K562 (cell line): ENCODE data around the gene ERVFRD-1. TPM values are rescaled to one million over a fixed set of nuclear protein-coding genes. Genes with fewer than 3 reads are reported as not detected.

ENCODE experiments used
- ATAC-seq: fragments of 200-7000 bp; cut with Tn5 transposase; 3 replicates; pipeline ENCODE4 v1.9.1; 2020; ENCODE audit warnings: moderate library complexity
- BruUV-seq: library from RNA; stranded (reverse); fragments of 400-500 nt; replicated peaks from 2 replicates; lab custom pipeline; 2021; lab: Mats Ljungman, UMichigan
- CTCF ChIA-PET: fragments of 300-600 bp; formaldehyde crosslinking; extraction: SDS; loops from one replicate; lab custom pipeline; 2021; ENCODE audit warnings: low intra/inter-chr PET ratio; lab: Yijun Ruan, JAX
- POLR2A ChIA-PET: fragments of 300-600, 350-650 bp; sonication (Branson Sonifier 250); formaldehyde crosslinking; extraction: SDS; loops from one replicate; lab custom pipeline; 2021; ENCODE audit warnings: antibody characterized with exemption, inconsistent platforms; lab: Yijun Ruan, JAX
- DNase-seq, 4 experiments: peaks; one replicate each; pipeline versions ENCODE4 v3.0.0 to v3.0.0-alpha.2; 2011 to 2018; ENCODE audit warnings: low spot score in 3 of 4, mixed read lengths in 3 of 4; ENCODE audit errors: extremely low read depth in 1 of 4
- FAIRE-seq: peaks from 2 replicates; lab custom pipeline; 2011; peaks lifted over from hg19 to GRCh38; lab: Jason Lieb, UNC
- H2AFZ ChIP-seq: 2 replicates; pipeline ENCODE4 v1.6.0; 2011; ENCODE audit warnings: low read depth, low read length, control low read depth, inconsistent platforms
- H3K27ac ChIP-seq: fragments of 200-600 bp; 3 replicates; pipeline ENCODE4 v1.8.0; 2011; ENCODE audit warnings: low read depth, mild to moderate bottlenecking, control low read depth, inconsistent platforms, low read length, moderate library complexity, mixed read lengths; ENCODE audit errors: extremely low read depth
- H3K27me3 ChIP-seq, 2 experiments: fragments of 300-600 bp in 1 of 2; 2 replicates in 1 of 2; 3 replicates in 1 of 2; pipeline versions ENCODE4 v1.6.0 to v1.8.0; 2011; ENCODE audit warnings: inconsistent platforms in 2 of 2, low read length in 2 of 2, mild to moderate bottlenecking in 1 of 2, mixed read lengths in 1 of 2, moderate library complexity in 1 of 2; ENCODE audit not compliant: control insufficient read depth in 2 of 2, insufficient read depth in 2 of 2
- H3K36me3 ChIP-seq: fragments of 300-600 bp; 3 replicates; pipeline ENCODE4 v1.8.0; 2011; ENCODE audit warnings: mild to moderate bottlenecking, low read length, inconsistent platforms; ENCODE audit not compliant: control insufficient read depth, insufficient read depth
- H3K4me1 ChIP-seq, 2 experiments: fragments of 200-600 bp in 1 of 2; replicated peaks in 1 of 2; 2 replicates in 1 of 2; 3 replicates in 1 of 2; pipeline versions ENCODE4 v1.5.1 to v1.8.0; 2011; ENCODE audit warnings: inconsistent platforms in 2 of 2, low read length in 2 of 2, mild to moderate bottlenecking in 1 of 2, mixed read lengths in 1 of 2, moderate library complexity in 1 of 2; ENCODE audit not compliant: control insufficient read depth in 2 of 2, insufficient read depth in 2 of 2
- H3K4me2 ChIP-seq: 2 replicates; pipeline ENCODE4 v1.6.1; 2011; ENCODE audit warnings: low read length, control low read depth, inconsistent platforms, mixed read lengths; ENCODE audit not compliant: insufficient read depth
- H3K4me3 ChIP-seq: fragments of 200-600 bp; sonication (generic), shearing (Covaris generic); 2 replicates; pipeline ENCODE4 v1.5.1; 2016; ENCODE audit warnings: control low read depth, inconsistent platforms
- H3K79me2 ChIP-seq: fragments of 200-600 bp; 3 replicates; pipeline ENCODE4 v1.8.0; 2011; ENCODE audit warnings: low read length, inconsistent platforms; ENCODE audit not compliant: control insufficient read depth, insufficient read depth
- H3K9ac ChIP-seq, 2 experiments: 2 replicates each; pipeline versions ENCODE4 v1.6.0 to v1.6.1; 2011; ENCODE audit warnings: low read depth in 2 of 2, low read length in 2 of 2, control low read depth in 1 of 2, inconsistent platforms in 1 of 2, mild to moderate bottlenecking in 1 of 2, mixed read lengths in 1 of 2; ENCODE audit not compliant: insufficient read depth in 1 of 2
- H3K9me1 ChIP-seq: one replicate; pipeline ENCODE4 v1.6.0; 2011; ENCODE audit warnings: inconsistent platforms, mild to moderate bottlenecking, low read length, moderate library complexity; ENCODE audit not compliant: control insufficient read depth, insufficient read depth
- H3K9me3 ChIP-seq: replicated peaks from 2 replicates; pipeline ENCODE4 v1.5.1; 2011; ENCODE audit warnings: low read depth, low read length, inconsistent platforms; ENCODE audit not compliant: control insufficient read depth, insufficient read depth
- H4K20me1 ChIP-seq: replicated peaks from 2 replicates; pipeline ENCODE4 v1.6.1; 2011; ENCODE audit warnings: low read length, inconsistent platforms, mixed read lengths; ENCODE audit not compliant: control insufficient read depth, insufficient read depth
- ARID1B ChIP-seq: fragments of 450-650 bp; IDR thresholded peaks from 2 replicates; pipeline ENCODE4 v1.6.1; 2016; ENCODE audit warnings: antibody characterized with exemption, mild to moderate bottlenecking, inconsistent platforms
- ATF7 ChIP-seq: fragments of 450-650 bp; IDR thresholded peaks from 2 replicates; pipeline ENCODE4 v1.7.1; 2014; ENCODE audit warnings: mild to moderate bottlenecking, moderate library complexity
- CBX8 ChIP-seq: fragments of 200-600 bp; sonication (generic); IDR thresholded peaks from 2 replicates; pipeline ENCODE4 v1.6.1; 2012; ENCODE audit warnings: borderline replicate concordance, mixed run types, low read depth, mild to moderate bottlenecking, moderate library complexity, mixed read lengths, low read length, control low read depth, inconsistent platforms; ENCODE audit not compliant: poor library complexity, severe bottlenecking; ENCODE audit errors: extremely low read depth
- CXXC5 ChIP-seq: fragments of 250-450 bp; sonication (Bioruptor Pico); IDR thresholded peaks from 2 replicates; pipeline ENCODE4 v1.8.0; 2022; ENCODE audit warnings: inconsistent platforms, mild to moderate bottlenecking, moderate library complexity
- ELF1 ChIP-seq: fragments of 200-800 bp; sonication (Bioruptor generic); IDR thresholded peaks from 2 replicates; pipeline ENCODE4 v1.6.1; 2016; ENCODE audit warnings: missing genetic modification characterization, missing compliant biosample characterization
- ETV1 ChIP-seq: fragments of 450-650 bp; conservative IDR thresholded peaks from 2 replicates; pipeline ENCODE4 v1.6.1; 2016; ENCODE audit warnings: missing genetic modification characterization, control low read depth, low read depth, missing compliant biosample characterization
- FOXJ2 ChIP-seq: fragments of 200-800 bp; sonication (Bioruptor generic); IDR thresholded peaks from 2 replicates; pipeline ENCODE4 v1.6.1; 2016; ENCODE audit warnings: missing genetic modification characterization, missing compliant biosample characterization
- FOXP4 ChIP-seq: sonication (generic); formaldehyde crosslinking; IDR thresholded peaks from 2 replicates; pipeline ENCODE4 v1.8.0; 2022; ENCODE audit warnings: mild to moderate bottlenecking, missing genetic modification reagents, borderline replicate concordance
- HDAC1 ChIP-seq, 2 experiments: fragments of 450-650 bp; IDR thresholded peaks; 2 replicates each; pipeline ENCODE4 v1.6.1; 2016 to 2017; ENCODE audit warnings: inconsistent platforms in 1 of 2, mild to moderate bottlenecking in 1 of 2, moderate library complexity in 1 of 2
- HNRNPUL1 ChIP-seq: fragments of 200-400 bp; formaldehyde crosslinking; IDR thresholded peaks from 2 replicates; pipeline ENCODE4 v1.6.1; 2017; ENCODE audit warnings: low read length
- LEF1 ChIP-seq: fragments of 450-650 bp; IDR thresholded peaks from 2 replicates; pipeline ENCODE4 v1.6.1; 2016; ENCODE audit warnings: mild to moderate bottlenecking
- MECOM ChIP-seq: fragments of 250-450 bp; sonication (Bioruptor Pico); IDR thresholded peaks from 2 replicates; pipeline ENCODE4 v1.8.0; 2022; ENCODE audit warnings: inconsistent platforms
- MEF2D ChIP-seq: conservative IDR thresholded peaks from 2 replicates; pipeline ENCODE4 v1.6.1; 2016; ENCODE audit warnings: low read depth, missing genetic modification characterization, missing compliant biosample characterization
- NR2C2 ChIP-seq, 2 experiments: fragments of 200-800 bp in 1 of 2; sonication (Bioruptor generic) in 1 of 2; sonication (generic) in 1 of 2; formaldehyde crosslinking in 1 of 2; IDR thresholded peaks; 2 replicates each; pipeline versions ENCODE4 v1.6.1 to v1.8.0; 2016 to 2022; ENCODE audit warnings: mild to moderate bottlenecking in 1 of 2, missing compliant biosample characterization in 1 of 2, missing genetic modification characterization in 1 of 2, missing genetic modification reagents in 1 of 2
- NRF1 ChIP-seq, 2 experiments: fragments of 450-650 bp; IDR thresholded peaks in 1 of 2; conservative IDR thresholded peaks in 1 of 2; 2 replicates each; pipeline ENCODE4 v1.6.1; 2014; ENCODE audit warnings: mild to moderate bottlenecking in 2 of 2
- ZNF395 ChIP-seq: fragments of 200-800 bp; sonication (Bioruptor generic); IDR thresholded peaks from 2 replicates; pipeline ENCODE4 v1.6.1; 2017; ENCODE audit warnings: missing genetic modification characterization, missing compliant biosample characterization
- WGBS: fragments of 100-300 bp; shearing (Covaris generic); methylation state at CpG from one replicate; pipeline ENCODE4 v1.1.6; 2016; ENCODE audit warnings: low coverage, mixed read lengths; ENCODE audit not compliant: insufficient coverage; ENCODE audit errors: missing lambda C conversion rate; 5-methylcytosine and 5-hydroxymethylcytosine counted together
- in situ Hi-C: fragments of 300-500 bp; cut with MboI; formaldehyde crosslinking; loops from 4 replicates; pipeline ENCODE4 v1.15.0; 2018; ENCODE audit warnings: inconsistent platforms, mixed read lengths
- intact Hi-C: fragments of 100-400 bp; cut with micrococcal nuclease; formaldehyde crosslinking; loops from 2 replicates; pipeline ENCODE4 v1.14.2; 2022
- polyA plus RNA-seq, 8 experiments: library from polyadenylated mRNA; depleted of rRNA in 4 of 8; stranded (reverse) in 5 of 8; unstranded in 3 of 8; fragments of >200 nt; fragmentation: Nextera tagmentation in 2 of 8; fragmentation: Illumina TruSeq in 1 of 8; extraction: Ambion mirVana in 2 of 8; extraction: Trizol in 1 of 8; gene quantifications; 2 replicates each; pipeline versions ENCODE4 v1.2.1 to v1.2.3, GENCODE V29; 2011 to 2014; ENCODE audit warnings: inconsistent platforms in 1 of 8, missing spikeins in 1 of 8
- total RNA-seq, 7 experiments: library from RNA; depleted of rRNA in 6 of 7; stranded (reverse); fragments of >200 nt in 6 of 7; fragmentation: Illumina TruSeq in 2 of 7; extraction: Trizol in 2 of 7; gene quantifications; 2 replicates each; pipeline versions ENCODE4 v1.2.1 to v1.2.3, GENCODE V29; 2011 to 2021; ENCODE audit warnings: low replicate concordance in 1 of 7

ERVFRD-1 gene
- total and polyA plus RNA-seq, 9 of the 15 experiments (the other 6 are each of a cell fraction or from before 2014, with no cell fraction given), result 0.05 to 0.14 (median 0.09) TPM; not detected in 2

- DNase-seq (peak; percentile 41 to 72 (median 50)), FAIRE-seq (peak; percentile 84), ATAC-seq (peak; percentile 82)
- H3K27me3 ChIP-seq, result no peaks in the 10 kb centered on the region
- peaks cover 11% of the 10 kb centered on the region; the same call in 1 of the 2 replicates for H4K20me1 ChIP-seq
- ChIA-PET CTCF (no interaction called here), POLR2A (interaction anchor here (0.7 to 1.2 kb wide), 2 partner anchors 12 to 497 kb away, joined by 3 to 5 read pairs; no protein-coding TSS in a partner anchor)
- H2AFZ ChIP-seq, result peak overlapping the region; percentile 28; the same call in 1 of the 2 replicates
- peak overlapping the region; percentile 9 for H3K4me3 ChIP-seq
- H3K79me2 ChIP-seq, result peaks cover 46% of the 10 kb centered on the region
- intact Hi-C loops (no loop called here), in situ Hi-C loops (no loop called here)
- peak overlapping the region; percentile 32; the same call in 2 of the 3 replicates for H3K27ac ChIP-seq
- H3K9ac ChIP-seq, result peak overlapping the region; percentile 12 to 72; a peak in 3 of 4 replicates
- no peaks in the 10 kb centered on the region for H3K36me3 ChIP-seq
- no peaks in the 10 kb centered on the region for H3K9me3 ChIP-seq
- peaks cover 12 to 21% of the 10 kb centered on the region in 2 experiments for H3K4me1 ChIP-seq
- BruUV-seq, result no TSS peak
- 20% methylated on average over 9 of the region's 9 CpGs for WGBS
- H3K4me2 ChIP-seq, result peak overlapping the region; percentile 75
- H3K9me1 ChIP-seq, result peaks cover 5% of the 10 kb centered on the region
- peak; percentile 71; the same call in 1 of the 2 replicates for TF ChIP-seq ELF1 (tag)
- TF ChIP-seq CBX8, result no peak
- peak; percentile 51; the same call in 1 of the 2 replicates for TF ChIP-seq ATF7
- TF ChIP-seq ARID1B, result peak; percentile 20; the same call in 1 of the 2 replicates
- no peak for TF ChIP-seq NR2C2 (CRISPR knock-in tag; IDR thresholded peaks at IDR 0.05)
- 0 out of 2 replicates have a peak, but pooled peaks have one; percentile 55 for TF ChIP-seq NR2C2 (tag; IDR thresholded peaks at IDR 0.05)
- 0 out of 2 replicates have a peak, but pooled peaks have one; percentile 38 for TF ChIP-seq MECOM (CRISPR knock-in tag)
- no peak for TF ChIP-seq HNRNPUL1
- TF ChIP-seq HDAC1 (IDR thresholded peaks at IDR 0.05), result peak in 1 of 2 experiments; percentile 54; a peak in 1 of 4 replicates
- peak; percentile 17; the same call in 1 of the 2 replicates for TF ChIP-seq LEF1
- TF ChIP-seq FOXP4 (CRISPR knock-in tag), result no peak
- TF ChIP-seq ZNF395 (CRISPR knock-in tag), result 0 out of 2 replicates have a peak, but pooled peaks have one; percentile 37
- peak; percentile 93 for TF ChIP-seq CXXC5
- 0 out of 2 replicates have a peak, but pooled peaks have one; percentile 4 for TF ChIP-seq MEF2D
- TF ChIP-seq NRF1 (conservative IDR thresholded peaks at IDR 0.05 in 1 of 2, IDR thresholded peaks at IDR 0.05 in 1 of 2), result peak; percentile 95
- peak; percentile 83 for TF ChIP-seq ETV1
- peak; percentile 44; the same call in 1 of the 2 replicates for TF ChIP-seq FOXJ2 (tag)
These were observed 378 bp upstream of the ERVFRD-1 start for GRCh38 chr6:11111769-11112437.
